SK-N-SH (cell line): ENCODE results near the gene SCN4A.
A peak's percentile ranks its signal among the peaks of the same experiment; 100 is the strongest.

ENCODE experiments used
- RFX5 ChIP-seq: IDR thresholded peaks from 2 replicates; pipeline ENCODE4 v1.6.1; 2012; ENCODE audit warnings: mild to moderate bottlenecking, improper control_type of control experiment, low read length
- YY1 ChIP-seq: IDR thresholded peaks from 2 replicates; pipeline ENCODE4 v1.4.0; 2012; ENCODE audit warnings: low read depth, mild to moderate bottlenecking
- TF ChIP-seq, protein P1 (sequence below): fragments of 200-600 bp; sonication (generic); IDR thresholded peaks from 2 replicates; pipeline ENCODE4 v1.6.1; 2017; ENCODE audit warnings: antibody characterized with exemption, mild to moderate bottlenecking, moderate library complexity

DNA sequence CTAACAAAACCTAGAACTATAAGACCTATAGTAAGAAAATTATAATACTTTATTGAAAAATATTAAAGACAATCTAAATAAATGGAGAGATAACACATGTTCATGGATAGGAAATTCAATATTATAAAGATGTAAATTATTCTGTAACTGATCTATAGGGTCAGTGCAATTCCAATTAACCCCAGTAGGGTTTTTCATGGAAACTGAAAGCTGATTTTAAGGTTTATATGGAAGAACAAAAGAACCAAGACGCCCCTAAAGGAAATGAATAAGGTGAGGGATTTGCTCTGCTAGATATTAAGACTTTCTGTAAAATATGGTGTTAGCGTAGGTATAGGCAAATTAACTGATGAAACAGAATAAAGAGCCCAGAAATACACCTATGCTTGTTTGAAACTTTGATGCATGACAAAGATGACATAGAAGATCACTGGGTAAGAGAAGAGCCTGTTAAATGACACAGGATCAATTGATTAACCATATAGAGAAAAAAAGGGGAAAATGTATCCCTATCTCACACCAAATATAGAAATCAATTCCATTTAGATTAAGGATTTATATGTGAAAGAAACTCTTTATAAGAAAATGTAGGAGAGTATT, 44.8 kb upstream of the SCN4A start:
- TF ChIP-seq RFX5 (no peak), YY1 (no peak)
- TF ChIP-seq, protein P1, sequence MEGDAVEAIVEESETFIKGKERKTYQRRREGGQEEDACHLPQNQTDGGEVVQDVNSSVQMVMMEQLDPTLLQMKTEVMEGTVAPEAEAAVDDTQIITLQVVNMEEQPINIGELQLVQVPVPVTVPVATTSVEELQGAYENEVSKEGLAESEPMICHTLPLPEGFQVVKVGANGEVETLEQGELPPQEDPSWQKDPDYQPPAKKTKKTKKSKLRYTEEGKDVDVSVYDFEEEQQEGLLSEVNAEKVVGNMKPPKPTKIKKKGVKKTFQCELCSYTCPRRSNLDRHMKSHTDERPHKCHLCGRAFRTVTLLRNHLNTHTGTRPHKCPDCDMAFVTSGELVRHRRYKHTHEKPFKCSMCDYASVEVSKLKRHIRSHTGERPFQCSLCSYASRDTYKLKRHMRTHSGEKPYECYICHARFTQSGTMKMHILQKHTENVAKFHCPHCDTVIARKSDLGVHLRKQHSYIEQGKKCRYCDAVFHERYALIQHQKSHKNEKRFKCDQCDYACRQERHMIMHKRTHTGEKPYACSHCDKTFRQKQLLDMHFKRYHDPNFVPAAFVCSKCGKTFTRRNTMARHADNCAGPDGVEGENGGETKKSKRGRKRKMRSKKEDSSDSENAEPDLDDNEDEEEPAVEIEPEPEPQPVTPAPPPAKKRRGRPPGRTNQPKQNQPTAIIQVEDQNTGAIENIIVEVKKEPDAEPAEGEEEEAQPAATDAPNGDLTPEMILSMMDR, result peak; percentile 51
